ENCODE results near the gene FUT1. TPM values are rescaled to one million over a fixed set of nuclear protein-coding genes. Genes with fewer than 3 reads are reported as not detected.

FUT1 gene
- polyA plus RNA-seq, 1 experiment, result 0.07 TPM

- TF ChIP-seq CTCF (IDR thresholded peaks at IDR 0.05; ENCODE audit: low read depth, low read length), result no peak
- Histone ChIP-seq H3K27me3 (ENCODE audit: control insufficient read depth, insufficient read depth, low read length) (peaks cover 32% of the 10 kb centered on the region), H3K9me3 (ENCODE audit: control insufficient read depth, insufficient read depth, low read length) (no peaks in the 10 kb centered on the region; the same call in 1 of the 2 replicates), H3K4me3 (ENCODE audit: low read depth, low read length) (no peak overlapping the region), H3K27ac (ENCODE audit: low read depth, low read length) (no peak overlapping the region)
- DNase-seq (ENCODE audit: low read depth, low spot score), result no peak
- POLR2A ChIA-PET, result no interaction called here
- CTCF ChIA-PET, result no interaction called here
These were observed 5.3 kb upstream of the FUT1 start for GRCh38 chr19:48757741-48758144.

GRCh38 chr19:48757089-48757675, 4.7 kb upstream of the FUT1 start:
- H3K4me3 ChIP-seq (ENCODE audit: low read depth, low read length), result no peak overlapping the region
- H3K27ac ChIP-seq (ENCODE audit: low read depth, low read length), result no peak overlapping the region
- TF ChIP-seq CTCF (IDR thresholded peaks at IDR 0.05; ENCODE audit: low read depth, low read length), result no peak
- POLR2A ChIA-PET, result interaction anchor here (0.6 kb wide), 1 partner anchor 49 kb away, joined by 10 read pairs; no protein-coding TSS in a partner anchor
- DNase-seq (ENCODE audit: low read depth, low spot score), result no peak
- no peaks in the 10 kb centered on the region; the same call in 1 of the 2 replicates for H3K9me3 ChIP-seq (ENCODE audit: control insufficient read depth, insufficient read depth, low read length)
- H3K27me3 ChIP-seq (ENCODE audit: control insufficient read depth, insufficient read depth, low read length), result peaks cover 31% of the 10 kb centered on the region
- CTCF ChIA-PET, result no interaction called here

GRCh38 chr19:48756686-48757085, 4.2 kb upstream of the FUT1 start:
- TF ChIP-seq CTCF (IDR thresholded peaks at IDR 0.05; ENCODE audit: low read depth, low read length), result no peak
- CTCF ChIA-PET, result no interaction called here
- Histone ChIP-seq H3K9me3 (ENCODE audit: control insufficient read depth, insufficient read depth, low read length) (no peaks in the 10 kb centered on the region; the same call in 1 of the 2 replicates), H3K27me3 (ENCODE audit: control insufficient read depth, insufficient read depth, low read length) (peaks cover 31% of the 10 kb centered on the region), H3K4me3 (ENCODE audit: low read depth, low read length) (no peak overlapping the region), H3K27ac (ENCODE audit: low read depth, low read length) (no peak overlapping the region)
- DNase-seq (ENCODE audit: low read depth, low spot score), result no peak
- POLR2A ChIA-PET, result interaction anchor here (0.6 kb wide), 1 partner anchor 49 kb away, joined by 10 read pairs; no protein-coding TSS in a partner anchor

- Histone ChIP-seq H3K4me3 (ENCODE audit: low read depth, low read length) (no peak overlapping the region), H3K27me3 (ENCODE audit: control insufficient read depth, insufficient read depth, low read length) (peaks cover 31% of the 10 kb centered on the region), H3K27ac (ENCODE audit: low read depth, low read length) (no peak overlapping the region), H3K9me3 (ENCODE audit: control insufficient read depth, insufficient read depth, low read length) (no peaks in the 10 kb centered on the region; the same call in 1 of the 2 replicates)
- TF ChIP-seq CTCF (IDR thresholded peaks at IDR 0.05; ENCODE audit: low read depth, low read length), result no peak
- DNase-seq (ENCODE audit: low read depth, low spot score), result no peak
- POLR2A ChIA-PET, result no interaction called here
- CTCF ChIA-PET, result no interaction called here
These were observed 3.8 kb upstream of the FUT1 start for GRCh38 chr19:48756212-48756611.

- peaks cover under 1% of the 10 kb centered on the region; the same call in 1 of the 2 replicates for H3K9me3 ChIP-seq (ENCODE audit: control insufficient read depth, insufficient read depth, low read length)
- no peak for TF ChIP-seq CTCF (IDR thresholded peaks at IDR 0.05; ENCODE audit: low read depth, low read length)
- H3K27ac ChIP-seq (ENCODE audit: low read depth, low read length), result no peak overlapping the region
- POLR2A ChIA-PET, result no interaction called here
- no peak for DNase-seq (ENCODE audit: low read depth, low spot score)
- CTCF ChIA-PET, result no interaction called here
- H3K4me3 ChIP-seq (ENCODE audit: low read depth, low read length), result no peak overlapping the region
- H3K27me3 ChIP-seq (ENCODE audit: control insufficient read depth, insufficient read depth, low read length), result peaks cover 29% of the 10 kb centered on the region
These were observed 3.3 kb upstream of the FUT1 start for GRCh38 chr19:48755787-48756186.
